Suprapubic skin (tissue), 4 donors: ENCODE measurements around the gene TNFAIP8L1. TPM values are rescaled to one million over a fixed set of nuclear protein-coding genes. Genes with fewer than 3 reads are reported as not detected.

Source experiments
- DNase-seq, 2 donors: peaks; one replicate each; pipeline ENCODE4 v3.0.0-alpha.2; 2019; ENCODE audit warnings: low spot score in 2 of 2
- H3K27ac ChIP-seq: fragments of 200-600 bp; sonication (generic); one replicate; pipeline ENCODE4 v1.5.1; 2019
- H3K27me3 ChIP-seq: fragments of 200-600 bp; sonication (generic); one replicate; pipeline ENCODE4 v1.5.1; 2019
- H3K36me3 ChIP-seq: fragments of 200-600 bp; sonication (generic); one replicate; pipeline ENCODE4 v1.5.1; 2019
- H3K4me1 ChIP-seq: fragments of 200-600 bp; sonication (generic); one replicate; pipeline ENCODE4 v1.5.1; 2019
- H3K4me3 ChIP-seq: fragments of 200-600 bp; sonication (generic); one replicate; pipeline ENCODE4 v1.5.1; 2019; ENCODE audit warnings: mild to moderate bottlenecking
- H3K9me3 ChIP-seq: fragments of 200-600 bp; sonication (generic); one replicate; pipeline ENCODE4 v1.5.1; 2019
- EP300 ChIP-seq: sonication (generic); formaldehyde crosslinking; IDR thresholded peaks from one replicate; pipeline ENCODE4 v1.6.1; 2017; ENCODE audit warnings: antibody characterized with exemption
- POLR2A ChIP-seq, 2 donors: fragments of 450-650 bp; IDR thresholded peaks; one replicate each; pipeline ENCODE4 v1.6.1; 2017; ENCODE audit warnings: antibody characterized with exemption in 2 of 2, mild to moderate bottlenecking in 2 of 2, moderate library complexity in 2 of 2
- POLR2AphosphoS5 ChIP-seq, 3 donors: sonication (generic); formaldehyde crosslinking; IDR thresholded peaks; one replicate each; pipeline ENCODE4 v1.6.1; 2017; ENCODE audit warnings: antibody characterized with exemption in 3 of 3
- WGBS: methylation state at CpG from one replicate; pipeline ENCODE4 v1.1.5; 2018; 5-methylcytosine and 5-hydroxymethylcytosine counted together
- total RNA-seq, 4 donors: library from RNA; depleted of rRNA; stranded (reverse); fragments of >200 nt; gene quantifications; one replicate each; pipeline ENCODE4 v1.1.0, GENCODE V29; 2016
- TF ChIP-seq, protein P1 (sequence below), 2 donors: fragments of 200-600 bp in 1 of 2; fragments of 450-650 bp in 1 of 2; sonication (generic) in 1 of 2; IDR thresholded peaks; one replicate each; pipeline ENCODE4 v1.5.1; 2016 to 2019; ENCODE audit warnings: antibody characterized with exemption in 2 of 2, mild to moderate bottlenecking in 1 of 2, moderate library complexity in 1 of 2

The TNFAIP8L1 gene
- total RNA-seq, 4 donors from 2014 or later = 4.8 to 8.3 (median 7.0) TPM

DNA sequence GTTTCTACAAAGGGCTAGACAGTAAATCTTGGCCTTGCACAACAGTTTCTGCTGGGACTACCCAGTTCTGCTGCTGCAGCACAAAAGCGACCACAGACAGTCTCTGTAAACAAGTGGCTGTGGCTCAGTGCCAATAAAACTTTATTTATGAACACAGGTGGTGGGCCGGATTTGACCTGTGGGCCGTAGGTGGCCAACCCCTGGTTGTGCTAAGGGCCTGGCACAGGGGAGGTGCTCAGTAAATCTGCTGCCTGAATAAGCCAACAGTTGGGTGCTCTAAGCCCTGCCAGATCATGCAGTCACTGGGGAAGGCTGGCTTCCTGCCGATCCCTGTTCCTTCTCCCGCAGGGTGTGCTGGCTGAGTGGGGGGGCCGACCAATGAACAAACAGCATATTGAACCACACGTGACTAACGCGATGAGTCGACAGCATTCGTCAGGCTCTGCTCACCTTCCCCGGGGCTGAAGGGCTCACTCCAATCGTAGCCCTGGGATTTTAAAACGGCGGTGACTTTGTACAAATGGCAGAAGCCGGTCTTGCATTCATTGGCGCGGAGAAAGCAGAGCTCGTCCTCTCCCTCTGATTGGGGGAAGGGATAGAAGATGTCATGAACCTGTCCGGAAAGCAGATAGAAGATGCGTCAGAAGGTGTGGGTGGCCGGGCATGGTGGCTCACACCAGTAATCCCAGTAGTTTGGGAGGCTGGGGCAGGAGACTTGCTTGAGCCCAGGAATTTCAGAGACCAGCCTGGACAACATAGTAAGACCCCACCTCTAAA is 55.1 kb downstream of the TNFAIP8L1 start:
- Histone ChIP-seq H3K27me3 (no peaks in the 10 kb centered on the region), H3K27ac (peak overlapping the region; percentile 85), H3K4me3 (no peak overlapping the region), H3K4me1 (peaks cover 55% of the 10 kb centered on the region), H3K36me3 (peaks cover 90% of the 10 kb centered on the region), H3K9me3 (no peaks in the 10 kb centered on the region)
- TF ChIP-seq, protein P1, sequence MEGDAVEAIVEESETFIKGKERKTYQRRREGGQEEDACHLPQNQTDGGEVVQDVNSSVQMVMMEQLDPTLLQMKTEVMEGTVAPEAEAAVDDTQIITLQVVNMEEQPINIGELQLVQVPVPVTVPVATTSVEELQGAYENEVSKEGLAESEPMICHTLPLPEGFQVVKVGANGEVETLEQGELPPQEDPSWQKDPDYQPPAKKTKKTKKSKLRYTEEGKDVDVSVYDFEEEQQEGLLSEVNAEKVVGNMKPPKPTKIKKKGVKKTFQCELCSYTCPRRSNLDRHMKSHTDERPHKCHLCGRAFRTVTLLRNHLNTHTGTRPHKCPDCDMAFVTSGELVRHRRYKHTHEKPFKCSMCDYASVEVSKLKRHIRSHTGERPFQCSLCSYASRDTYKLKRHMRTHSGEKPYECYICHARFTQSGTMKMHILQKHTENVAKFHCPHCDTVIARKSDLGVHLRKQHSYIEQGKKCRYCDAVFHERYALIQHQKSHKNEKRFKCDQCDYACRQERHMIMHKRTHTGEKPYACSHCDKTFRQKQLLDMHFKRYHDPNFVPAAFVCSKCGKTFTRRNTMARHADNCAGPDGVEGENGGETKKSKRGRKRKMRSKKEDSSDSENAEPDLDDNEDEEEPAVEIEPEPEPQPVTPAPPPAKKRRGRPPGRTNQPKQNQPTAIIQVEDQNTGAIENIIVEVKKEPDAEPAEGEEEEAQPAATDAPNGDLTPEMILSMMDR (IDR thresholded peaks at IDR 0.05) = no peak
- WGBS = 54% methylated on average over 20 of the region's 22 CpGs
- peak; percentile 91 to 92 for DNase-seq

DNA sequence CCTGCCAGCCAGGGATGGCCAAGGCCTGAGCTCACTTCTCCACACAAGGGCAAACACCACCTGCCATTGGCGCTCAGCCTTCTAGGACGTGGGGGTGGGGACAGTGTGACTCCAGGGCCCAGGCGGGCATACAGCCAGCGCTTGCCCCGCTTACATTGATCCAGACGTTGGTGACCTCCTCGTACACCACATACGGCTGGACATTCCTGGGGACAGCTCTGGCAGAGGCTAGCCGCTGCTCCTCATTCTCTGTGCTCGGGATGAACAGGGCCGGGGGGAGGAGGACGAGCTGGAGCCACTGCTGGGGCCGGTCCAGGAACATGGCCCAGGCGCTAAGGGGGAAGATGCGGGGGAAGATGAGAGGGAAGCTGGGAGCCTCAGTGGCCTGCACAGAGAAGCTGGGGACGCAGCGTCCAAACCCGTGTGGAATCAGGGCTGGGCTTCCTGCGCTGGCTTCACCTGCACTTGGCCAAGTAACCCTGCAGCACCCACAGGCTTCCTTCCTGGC is 56.0 kb downstream of the TNFAIP8L1 start:
- H3K9me3 ChIP-seq = no peaks in the 10 kb centered on the region
- peak overlapping the region; percentile 85 for H3K27ac ChIP-seq
- no peak overlapping the region for H3K4me3 ChIP-seq
- no peak for DNase-seq
- H3K27me3 ChIP-seq = no peaks in the 10 kb centered on the region
- 78% methylated on average over 14 of the region's 19 CpGs for WGBS
- TF ChIP-seq POLR2AphosphoS5 (IDR thresholded peaks at IDR 0.05) (no peak), EP300 (no peak), POLR2A (IDR thresholded peaks at IDR 0.05) (no peak)
- TF ChIP-seq, protein P1 (IDR thresholded peaks at IDR 0.05) = no peak
- H3K36me3 ChIP-seq = peaks cover 90% of the 10 kb centered on the region
- H3K4me1 ChIP-seq = peaks cover 63% of the 10 kb centered on the region

DNA sequence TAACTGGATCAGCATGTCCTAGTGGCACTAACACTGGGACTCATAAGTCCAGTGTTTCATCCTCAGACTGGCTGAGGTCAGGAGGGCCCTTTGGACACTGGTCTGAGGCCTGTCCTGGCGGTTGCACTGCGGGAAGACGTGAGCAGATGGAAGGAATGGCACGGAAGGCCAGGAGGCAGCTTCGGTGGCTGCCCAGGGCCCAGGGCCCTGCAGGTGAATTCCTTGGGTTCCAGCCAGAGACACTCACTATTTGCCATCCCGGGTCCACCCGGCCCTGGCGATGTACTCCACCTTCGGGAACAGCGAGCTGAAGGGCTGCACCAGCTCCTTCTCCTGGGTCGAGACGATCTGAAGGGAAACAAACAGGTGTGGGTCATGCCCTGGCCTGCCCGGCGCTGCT is 58.0 kb downstream of the TNFAIP8L1 start:
- TF ChIP-seq POLR2AphosphoS5 (IDR thresholded peaks at IDR 0.05) = no peak
- TF ChIP-seq, protein P1 (IDR thresholded peaks at IDR 0.05) = no peak
- no peak for TF ChIP-seq POLR2A (IDR thresholded peaks at IDR 0.05)
- TF ChIP-seq EP300 = no peak
- Histone ChIP-seq H3K9me3 (no peaks in the 10 kb centered on the region), H3K36me3 (peaks cover 95% of the 10 kb centered on the region), H3K27ac (peak overlapping the region; percentile 61), H3K4me1 (peaks cover 66% of the 10 kb centered on the region), H3K4me3 (no peak overlapping the region), H3K27me3 (no peaks in the 10 kb centered on the region)
- no peak for DNase-seq
- WGBS = 59% methylated on average over 7 of the region's 14 CpGs

DNA sequence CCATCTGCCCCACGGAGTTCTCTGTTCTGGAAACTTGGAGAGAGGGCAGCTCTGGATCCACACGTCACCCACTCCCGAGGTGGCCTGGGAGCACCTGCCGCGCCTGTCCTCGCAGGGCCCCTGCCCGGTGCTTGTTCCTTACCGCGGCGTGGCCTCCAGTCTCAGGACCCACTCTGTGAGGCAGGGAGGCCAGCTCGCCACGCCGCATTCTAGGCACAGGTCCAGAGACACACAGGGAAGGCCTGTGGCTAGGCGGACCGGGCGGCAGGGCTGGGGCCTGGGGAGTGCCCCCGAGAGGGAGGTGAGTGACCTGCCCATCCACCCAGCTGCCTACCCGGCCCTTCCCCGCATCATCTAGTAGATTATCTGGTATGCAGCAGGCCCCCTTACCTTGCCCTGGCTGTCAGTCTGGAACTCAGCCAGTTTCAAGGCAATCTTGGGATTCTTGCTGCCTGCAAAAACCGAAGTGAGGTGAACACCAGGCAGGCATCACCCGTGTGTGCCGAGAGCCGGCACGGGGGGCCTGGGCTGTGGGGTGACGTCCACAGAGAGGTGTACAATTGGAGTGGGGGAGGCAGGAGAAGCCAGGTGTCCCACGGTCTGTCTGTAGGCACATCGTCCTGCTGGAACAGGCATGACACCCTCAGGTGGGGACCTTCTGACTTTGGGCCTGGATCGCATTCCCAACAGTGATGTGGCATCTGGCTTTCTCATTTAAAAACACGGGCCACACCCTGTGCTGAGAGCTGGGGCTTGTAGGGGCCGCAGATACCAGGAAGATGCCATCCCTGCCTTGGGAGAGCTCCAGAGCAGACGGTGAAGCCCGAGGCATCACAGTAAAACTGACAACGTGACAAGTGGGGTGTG is 60.7 kb downstream of the TNFAIP8L1 start:
- 43% methylated on average over 16 of the region's 33 CpGs for WGBS
- Histone ChIP-seq H3K4me1 (peaks cover 41% of the 10 kb centered on the region), H3K27me3 (no peaks in the 10 kb centered on the region), H3K36me3 (peaks cover 94% of the 10 kb centered on the region), H3K27ac (peak overlapping the region; percentile 83), H3K4me3 (no peak overlapping the region), H3K9me3 (no peaks in the 10 kb centered on the region)
- no peak for TF ChIP-seq POLR2A (IDR thresholded peaks at IDR 0.05)
- TF ChIP-seq, protein P1 (IDR thresholded peaks at IDR 0.05) = no peak
- no peak for TF ChIP-seq EP300
- TF ChIP-seq POLR2AphosphoS5 (IDR thresholded peaks at IDR 0.05) = no peak
- no peak for DNase-seq

DNA sequence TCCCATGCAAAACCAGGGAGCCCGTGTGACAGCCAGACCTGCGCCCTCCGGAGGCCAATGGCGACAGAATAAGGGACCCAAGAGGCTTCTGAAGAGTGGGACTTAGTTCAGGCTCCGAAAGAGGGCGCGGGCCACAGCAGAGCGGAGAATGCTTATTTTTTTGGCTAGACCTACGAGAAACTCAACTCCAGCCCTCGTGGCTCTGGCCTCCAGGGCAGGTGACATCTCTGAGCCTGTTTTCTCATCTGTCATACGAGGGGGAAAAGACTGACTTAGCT is 61.3 kb downstream of the TNFAIP8L1 start:
- peaks cover 94% of the 10 kb centered on the region for H3K36me3 ChIP-seq
- 75% methylated on average over 11 of the region's 11 CpGs for WGBS

More for the DNA sequence above, 61.3 kb downstream of the TNFAIP8L1 start:
- DNase-seq = no peak
- Histone ChIP-seq H3K27me3 (no peaks in the 10 kb centered on the region), H3K27ac (peak overlapping the region; percentile 83), H3K9me3 (no peaks in the 10 kb centered on the region), H3K4me3 (no peak overlapping the region), H3K4me1 (peaks cover 38% of the 10 kb centered on the region)
- no peak for TF ChIP-seq POLR2A (IDR thresholded peaks at IDR 0.05)
- TF ChIP-seq EP300 = no peak
- TF ChIP-seq, protein P1 (IDR thresholded peaks at IDR 0.05) = no peak
- no peak for TF ChIP-seq POLR2AphosphoS5 (IDR thresholded peaks at IDR 0.05)
